K562 (cell line): Measurements from ENCODE around the gene RABGAP1L. TPM values are rescaled to one million over a fixed set of nuclear protein-coding genes. Genes with fewer than 3 reads are reported as not detected.

Source experiments
- CEBPG ChIP-seq, 3 experiments: fragments of 200-800 bp in 1 of 3; sonication (Bioruptor generic) in 1 of 3; sonication (generic) in 1 of 3; formaldehyde crosslinking in 1 of 3; IDR thresholded peaks in 2 of 3; conservative IDR thresholded peaks in 1 of 3; 2 replicates each; pipeline versions ENCODE4 v1.6.1 to v1.8.0; 2016 to 2022; ENCODE audit warnings: missing compliant biosample characterization in 2 of 3, missing genetic modification characterization in 2 of 3, mild to moderate bottlenecking in 1 of 3, missing genetic modification reagents in 1 of 3
- ETS2 ChIP-seq: IDR thresholded peaks from 2 replicates; pipeline ENCODE4 v1.6.1; 2016; ENCODE audit warnings: borderline replicate concordance, missing genetic modification characterization, mild to moderate bottlenecking, moderate library complexity, missing compliant biosample characterization; ENCODE audit not compliant: poor library complexity, severe bottlenecking
- FOXJ2 ChIP-seq: fragments of 200-800 bp; sonication (Bioruptor generic); IDR thresholded peaks from 2 replicates; pipeline ENCODE4 v1.6.1; 2016; ENCODE audit warnings: missing genetic modification characterization, missing compliant biosample characterization
- MCM3 ChIP-seq: fragments of 450-650 bp; IDR thresholded peaks from 2 replicates; pipeline ENCODE4 v1.6.1; 2016
- STAT5B ChIP-seq: fragments of 250-450 bp; sonication (Bioruptor Pico); IDR thresholded peaks from 2 replicates; pipeline ENCODE4 v1.8.0; 2021; ENCODE audit warnings: mild to moderate bottlenecking, inconsistent platforms
- TCF3 ChIP-seq: sonication (generic); formaldehyde crosslinking; IDR thresholded peaks from 2 replicates; pipeline ENCODE4 v1.4.0; 2020; ENCODE audit warnings: mild to moderate bottlenecking, missing genetic modification reagents
- ZKSCAN3 ChIP-seq: fragments of 250-450 bp; sonication (Bioruptor Pico); IDR thresholded peaks from 2 replicates; pipeline ENCODE4 v1.4.0; 2020
- ZNF830 ChIP-seq: fragments of 250-450 bp; sonication (Bioruptor Pico); IDR thresholded peaks from 2 replicates; pipeline ENCODE4 v1.5.0; 2021; ENCODE audit warnings: mild to moderate bottlenecking
- polyA plus RNA-seq, 8 experiments: library from polyadenylated mRNA; depleted of rRNA in 4 of 8; stranded (reverse) in 5 of 8; unstranded in 3 of 8; fragments of >200 nt; fragmentation: Nextera tagmentation in 2 of 8; fragmentation: Illumina TruSeq in 1 of 8; extraction: Ambion mirVana in 2 of 8; extraction: Trizol in 1 of 8; gene quantifications; 2 replicates each; pipeline versions ENCODE4 v1.2.1 to v1.2.3, GENCODE V29; 2011 to 2014; ENCODE audit warnings: inconsistent platforms in 1 of 8, missing spikeins in 1 of 8
- total RNA-seq, 7 experiments: library from RNA; depleted of rRNA in 6 of 7; stranded (reverse); fragments of >200 nt in 6 of 7; fragmentation: Illumina TruSeq in 2 of 7; extraction: Trizol in 2 of 7; gene quantifications; 2 replicates each; pipeline versions ENCODE4 v1.2.1 to v1.2.3, GENCODE V29; 2011 to 2021; ENCODE audit warnings: low replicate concordance in 1 of 7
- TF ChIP-seq, protein P1 (sequence below): fragments of 450-650 bp; IDR thresholded peaks from 2 replicates; pipeline ENCODE4 v1.6.1; 2016; ENCODE audit warnings: low read depth
- TF ChIP-seq, protein P2 (sequence below): fragments of 250-450 bp; sonication (Bioruptor Pico); IDR thresholded peaks from 2 replicates; pipeline ENCODE4 v1.5.0; 2021; ENCODE audit warnings: mild to moderate bottlenecking, borderline replicate concordance
- TF ChIP-seq, protein P3 (sequence below): fragments of 450-650 bp; formaldehyde crosslinking; IDR thresholded peaks from 2 replicates; pipeline ENCODE4 v1.4.0; 2020; ENCODE audit warnings: mild to moderate bottlenecking, moderate library complexity
- TF ChIP-seq, protein P4 (sequence below): sonication (generic); formaldehyde crosslinking; IDR thresholded peaks from 2 replicates; pipeline ENCODE4 v1.8.1; 2023; ENCODE audit warnings: mild to moderate bottlenecking, missing genetic modification reagents, moderate library complexity
- TF ChIP-seq, protein P5 (sequence below): sonication (generic); formaldehyde crosslinking; IDR thresholded peaks from 2 replicates; pipeline ENCODE4 v1.8.0; 2022; ENCODE audit warnings: mild to moderate bottlenecking, missing genetic modification reagents

RABGAP1L gene
- total and polyA plus RNA-seq, 9 of the 15 experiments (the other 6 are each of a cell fraction or from before 2014, with no cell fraction given): 16.5 to 44.9 (median 26.7) TPM

DNA sequence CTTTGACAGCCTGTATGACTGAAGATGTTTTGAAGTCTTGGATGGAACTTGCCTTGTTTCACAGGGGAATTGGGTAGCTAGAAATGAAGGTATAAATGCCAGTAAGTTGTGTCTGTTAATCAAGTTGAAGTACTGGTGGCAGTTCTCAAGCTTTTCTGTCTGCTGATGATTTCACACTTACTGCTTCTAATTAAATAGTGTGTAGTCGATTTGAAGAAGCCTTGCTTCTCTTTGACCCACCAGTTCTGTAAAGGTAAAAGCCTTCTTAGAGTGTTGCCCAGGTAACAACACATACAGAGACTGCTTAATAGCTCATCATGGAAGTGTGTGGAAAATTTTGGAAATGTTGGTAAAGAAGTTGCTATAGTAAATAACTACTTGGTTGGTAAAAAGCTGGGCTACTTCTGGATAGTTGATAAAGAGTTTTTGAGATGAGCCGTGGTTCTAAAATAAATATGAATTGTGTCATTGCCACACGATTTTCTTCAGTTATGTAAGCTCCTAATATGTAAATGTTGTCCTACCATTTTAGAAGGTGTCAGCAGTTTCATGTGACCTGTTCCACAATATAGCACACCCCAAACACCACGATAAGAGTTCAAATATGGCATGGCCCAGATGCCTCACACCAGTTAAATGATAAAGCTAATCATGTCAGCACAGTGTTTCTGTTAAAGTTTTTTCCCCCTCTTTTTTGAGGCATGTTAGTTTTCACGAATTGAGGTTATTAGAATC is 7.4 kb downstream of the RABGAP1L start (continued):
- TF ChIP-seq, protein P1, sequence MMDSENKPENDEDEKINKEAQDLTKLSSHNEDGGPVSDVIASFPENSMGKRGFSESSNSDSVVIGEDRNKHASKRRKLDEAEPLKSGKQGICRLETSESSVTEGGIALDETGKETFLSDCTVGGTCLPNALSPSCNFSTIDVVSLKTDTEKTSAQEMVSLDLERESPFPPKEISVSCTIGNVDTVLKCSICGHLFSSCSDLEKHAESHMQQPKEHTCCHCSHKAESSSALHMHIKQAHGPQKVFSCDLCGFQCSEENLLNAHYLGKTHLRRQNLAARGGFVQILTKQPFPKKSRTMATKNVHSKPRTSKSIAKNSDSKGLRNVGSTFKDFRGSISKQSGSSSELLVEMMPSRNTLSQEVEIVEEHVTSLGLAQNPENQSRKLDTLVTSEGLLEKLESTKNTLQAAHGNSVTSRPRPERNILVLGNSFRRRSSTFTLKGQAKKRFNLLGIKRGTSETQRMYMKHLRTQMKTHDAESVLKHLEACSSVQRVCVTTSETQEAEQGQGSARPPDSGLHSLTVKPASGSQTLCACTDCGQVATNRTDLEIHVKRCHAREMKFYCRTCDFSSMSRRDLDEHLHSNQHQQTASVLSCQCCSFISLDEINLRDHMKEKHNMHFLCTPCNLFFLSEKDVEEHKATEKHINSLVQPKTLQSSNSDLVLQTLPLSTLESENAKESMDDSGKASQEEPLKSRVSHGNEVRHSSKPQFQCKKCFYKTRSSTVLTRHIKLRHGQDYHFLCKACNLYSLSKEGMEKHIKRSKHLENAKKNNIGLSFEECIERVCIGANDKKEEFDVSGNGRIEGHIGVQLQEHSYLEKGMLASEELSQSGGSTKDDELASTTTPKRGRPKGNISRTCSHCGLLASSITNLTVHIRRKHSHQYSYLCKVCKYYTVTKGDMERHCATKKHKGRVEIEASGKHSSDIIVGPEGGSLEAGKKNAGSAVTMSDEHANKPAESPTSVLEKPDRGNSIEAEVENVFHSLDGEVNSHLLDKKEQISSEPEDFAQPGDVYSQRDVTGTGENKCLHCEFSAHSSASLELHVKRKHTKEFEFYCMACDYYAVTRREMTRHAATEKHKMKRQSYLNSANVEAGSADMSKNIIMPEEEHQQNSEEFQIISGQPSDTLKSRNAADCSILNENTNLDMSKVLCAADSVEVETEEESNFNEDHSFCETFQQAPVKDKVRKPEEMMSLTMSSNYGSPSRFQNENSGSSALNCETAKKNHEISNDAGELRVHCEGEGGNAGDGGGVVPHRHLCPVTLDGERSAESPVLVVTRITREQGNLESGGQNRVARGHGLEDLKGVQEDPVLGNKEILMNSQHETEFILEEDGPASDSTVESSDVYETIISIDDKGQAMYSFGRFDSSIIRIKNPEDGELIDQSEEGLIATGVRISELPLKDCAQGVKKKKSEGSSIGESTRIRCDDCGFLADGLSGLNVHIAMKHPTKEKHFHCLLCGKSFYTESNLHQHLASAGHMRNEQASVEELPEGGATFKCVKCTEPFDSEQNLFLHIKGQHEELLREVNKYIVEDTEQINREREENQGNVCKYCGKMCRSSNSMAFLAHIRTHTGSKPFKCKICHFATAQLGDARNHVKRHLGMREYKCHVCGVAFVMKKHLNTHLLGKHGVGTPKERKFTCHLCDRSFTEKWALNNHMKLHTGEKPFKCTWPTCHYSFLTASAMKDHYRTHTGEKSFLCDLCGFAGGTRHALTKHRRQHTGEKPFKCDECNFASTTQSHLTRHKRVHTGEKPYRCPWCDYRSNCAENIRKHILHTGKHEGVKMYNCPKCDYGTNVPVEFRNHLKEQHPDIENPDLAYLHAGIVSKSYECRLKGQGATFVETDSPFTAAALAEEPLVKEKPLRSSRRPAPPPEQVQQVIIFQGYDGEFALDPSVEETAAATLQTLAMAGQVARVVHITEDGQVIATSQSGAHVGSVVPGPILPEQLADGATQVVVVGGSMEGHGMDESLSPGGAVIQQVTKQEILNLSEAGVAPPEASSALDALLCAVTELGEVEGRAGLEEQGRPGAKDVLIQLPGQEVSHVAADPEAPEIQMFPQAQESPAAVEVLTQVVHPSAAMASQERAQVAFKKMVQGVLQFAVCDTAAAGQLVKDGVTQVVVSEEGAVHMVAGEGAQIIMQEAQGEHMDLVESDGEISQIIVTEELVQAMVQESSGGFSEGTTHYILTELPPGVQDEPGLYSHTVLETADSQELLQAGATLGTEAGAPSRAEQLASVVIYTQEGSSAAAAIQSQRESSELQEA: no peak
- TF ChIP-seq, protein P2, sequence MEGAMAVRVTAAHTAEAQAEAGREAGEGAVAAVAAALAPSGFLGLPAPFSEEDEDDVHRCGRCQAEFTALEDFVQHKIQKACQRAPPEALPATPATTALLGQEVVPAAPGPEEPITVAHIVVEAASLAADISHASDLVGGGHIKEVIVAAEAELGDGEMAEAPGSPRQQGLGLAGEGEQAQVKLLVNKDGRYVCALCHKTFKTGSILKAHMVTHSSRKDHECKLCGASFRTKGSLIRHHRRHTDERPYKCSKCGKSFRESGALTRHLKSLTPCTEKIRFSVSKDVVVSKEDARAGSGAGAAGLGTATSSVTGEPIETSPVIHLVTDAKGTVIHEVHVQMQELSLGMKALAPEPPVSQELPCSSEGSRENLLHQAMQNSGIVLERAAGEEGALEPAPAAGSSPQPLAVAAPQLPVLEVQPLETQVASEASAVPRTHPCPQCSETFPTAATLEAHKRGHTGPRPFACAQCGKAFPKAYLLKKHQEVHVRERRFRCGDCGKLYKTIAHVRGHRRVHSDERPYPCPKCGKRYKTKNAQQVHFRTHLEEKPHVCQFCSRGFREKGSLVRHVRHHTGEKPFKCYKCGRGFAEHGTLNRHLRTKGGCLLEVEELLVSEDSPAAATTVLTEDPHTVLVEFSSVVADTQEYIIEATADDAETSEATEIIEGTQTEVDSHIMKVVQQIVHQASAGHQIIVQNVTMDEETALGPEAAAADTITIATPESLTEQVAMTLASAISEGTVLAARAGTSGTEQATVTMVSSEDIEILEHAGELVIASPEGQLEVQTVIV (CRISPR knock-in tag): no peak
- TF ChIP-seq STAT5B (CRISPR knock-in tag) (no peak), FOXJ2 (tag) (peak; percentile 83), ZNF830 (CRISPR knock-in tag) (no peak), CEBPG (CRISPR knock-in tag; IDR thresholded peaks at IDR 0.05) (no peak), CEBPG (tag; conservative IDR thresholded peaks at IDR 0.05 in 1 of 2, IDR thresholded peaks at IDR 0.05 in 1 of 2) (no peak), ZKSCAN3 (CRISPR knock-in tag) (no peak), ETS2 (tag) (no peak), MCM3 (no peak), TCF3 (CRISPR knock-in tag) (peak; percentile 94)
- TF ChIP-seq, protein P3, sequence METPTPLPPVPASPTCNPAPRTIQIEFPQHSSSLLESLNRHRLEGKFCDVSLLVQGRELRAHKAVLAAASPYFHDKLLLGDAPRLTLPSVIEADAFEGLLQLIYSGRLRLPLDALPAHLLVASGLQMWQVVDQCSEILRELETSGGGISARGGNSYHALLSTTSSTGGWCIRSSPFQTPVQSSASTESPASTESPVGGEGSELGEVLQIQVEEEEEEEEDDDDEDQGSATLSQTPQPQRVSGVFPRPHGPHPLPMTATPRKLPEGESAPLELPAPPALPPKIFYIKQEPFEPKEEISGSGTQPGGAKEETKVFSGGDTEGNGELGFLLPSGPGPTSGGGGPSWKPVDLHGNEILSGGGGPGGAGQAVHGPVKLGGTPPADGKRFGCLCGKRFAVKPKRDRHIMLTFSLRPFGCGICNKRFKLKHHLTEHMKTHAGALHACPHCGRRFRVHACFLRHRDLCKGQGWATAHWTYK: peak; percentile 89
- TF ChIP-seq, protein P4, sequence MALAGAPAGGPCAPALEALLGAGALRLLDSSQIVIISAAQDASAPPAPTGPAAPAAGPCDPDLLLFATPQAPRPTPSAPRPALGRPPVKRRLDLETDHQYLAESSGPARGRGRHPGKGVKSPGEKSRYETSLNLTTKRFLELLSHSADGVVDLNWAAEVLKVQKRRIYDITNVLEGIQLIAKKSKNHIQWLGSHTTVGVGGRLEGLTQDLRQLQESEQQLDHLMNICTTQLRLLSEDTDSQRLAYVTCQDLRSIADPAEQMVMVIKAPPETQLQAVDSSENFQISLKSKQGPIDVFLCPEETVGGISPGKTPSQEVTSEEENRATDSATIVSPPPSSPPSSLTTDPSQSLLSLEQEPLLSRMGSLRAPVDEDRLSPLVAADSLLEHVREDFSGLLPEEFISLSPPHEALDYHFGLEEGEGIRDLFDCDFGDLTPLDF (CRISPR knock-in tag): no peak; the same call in 1 of the 2 replicates
- TF ChIP-seq, protein P5, sequence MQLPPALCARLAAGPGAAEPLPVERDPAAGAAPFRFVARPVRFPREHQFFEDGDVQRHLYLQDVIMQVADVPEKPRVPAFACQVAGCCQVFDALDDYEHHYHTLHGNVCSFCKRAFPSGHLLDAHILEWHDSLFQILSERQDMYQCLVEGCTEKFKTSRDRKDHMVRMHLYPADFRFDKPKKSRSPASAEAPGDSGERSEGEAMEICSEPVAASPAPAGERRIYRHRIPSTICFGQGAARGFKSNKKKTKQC (CRISPR knock-in tag): no peak
